Sigmoid colon (tissue), 7 donors: ENCODE data around the gene AEN. TPM values are rescaled to one million over a fixed set of nuclear protein-coding genes. Genes with fewer than 3 reads are reported as not detected.
A peak's percentile ranks its signal among the peaks of the same experiment; 100 is the strongest.

ENCODE experiments used
- DNase-seq: peaks from one replicate; pipeline ENCODE4 v3.0.0-alpha.2; 2019
- H3K27ac ChIP-seq, 4 donors: fragments of 200-600 bp; sonication (generic); one replicate each; pipeline ENCODE4 v1.5.1; 2016 to 2019; ENCODE audit warnings: mild to moderate bottlenecking in 1 of 4
- H3K27me3 ChIP-seq, 3 donors: fragments of 200-600 bp; sonication (generic); one replicate each; pipeline ENCODE4 v1.5.1; 2019; ENCODE audit warnings: mild to moderate bottlenecking in 1 of 3
- H3K36me3 ChIP-seq, 4 donors: fragments of 200-600 bp; sonication (generic); one replicate each; pipeline ENCODE4 v1.5.1; 2016 to 2019
- H3K4me1 ChIP-seq, 4 donors: fragments of 200-600 bp; sonication (generic); one replicate each; pipeline ENCODE4 v1.5.1; 2017 to 2019
- H3K4me3 ChIP-seq, 4 donors: fragments of 200-600 bp; sonication (generic); one replicate each; pipeline ENCODE4 v1.5.1; 2017 to 2019; ENCODE audit warnings: mild to moderate bottlenecking in 2 of 4, moderate library complexity in 1 of 4
- H3K9me3 ChIP-seq, 4 donors: fragments of 200-600 bp in 3 of 4; sonication (generic) in 3 of 4; one replicate each; pipeline versions ENCODE4 v1.5.1 to v1.6.1; 2013 to 2019
- EP300 ChIP-seq, 4 donors: sonication (generic); formaldehyde crosslinking; IDR thresholded peaks; one replicate each; pipeline ENCODE4 v1.6.1; 2017; ENCODE audit warnings: antibody characterized with exemption in 4 of 4
- POLR2A ChIP-seq, 2 donors: fragments of 450-650 bp; IDR thresholded peaks; one replicate each; pipeline ENCODE4 v1.6.1; 2016; ENCODE audit warnings: antibody characterized with exemption in 2 of 2, mild to moderate bottlenecking in 2 of 2, moderate library complexity in 2 of 2
- POLR2AphosphoS5 ChIP-seq, 4 donors: sonication (generic); formaldehyde crosslinking; IDR thresholded peaks; one replicate each; pipeline ENCODE4 v1.6.1; 2017; ENCODE audit warnings: antibody characterized with exemption in 4 of 4
- WGBS, 2 donors: extraction: QIAGEN DNeasy Blood & Tissue Kit; methylation state at CpG; one replicate each; pipeline ENCODE4 v1.1.7; 2013; 5-methylcytosine and 5-hydroxymethylcytosine counted together
- intact Hi-C: fragments of 100-400 bp; cut with DNase I; formaldehyde crosslinking; loops from one replicate; pipeline ENCODE4 v1.15.1; 2023
- polyA plus RNA-seq, 3 donors: library from polyadenylated mRNA; stranded (reverse); fragments of 200-250 nt; gene quantifications; one replicate each; pipeline ENCODE4 v1.2.3, GENCODE V29; 2013
- total RNA-seq, 4 donors: library from RNA; depleted of rRNA; stranded (reverse); fragments of >200 nt; gene quantifications; one replicate each; pipeline ENCODE4 v1.1.0, GENCODE V29; 2016
- TF ChIP-seq, protein P1 (sequence below), 4 experiments: fragments of 450-650 bp in 3 of 4; fragments of 200-600 bp in 1 of 4; IDR thresholded peaks; one replicate each; pipeline ENCODE4 v1.5.1; 2016 to 2019; ENCODE audit warnings: antibody characterized with exemption in 4 of 4, mild to moderate bottlenecking in 3 of 4, moderate library complexity in 2 of 4
- donor health status: healthy with polysubstance abuse.
- donor health status: Bipolar disorder and iron deficiency.
- donor health status: healthy.

The AEN gene
- total and polyA plus RNA-seq, 7 donors: 4.2 to 19.7 (median 8.8) TPM

DNA sequence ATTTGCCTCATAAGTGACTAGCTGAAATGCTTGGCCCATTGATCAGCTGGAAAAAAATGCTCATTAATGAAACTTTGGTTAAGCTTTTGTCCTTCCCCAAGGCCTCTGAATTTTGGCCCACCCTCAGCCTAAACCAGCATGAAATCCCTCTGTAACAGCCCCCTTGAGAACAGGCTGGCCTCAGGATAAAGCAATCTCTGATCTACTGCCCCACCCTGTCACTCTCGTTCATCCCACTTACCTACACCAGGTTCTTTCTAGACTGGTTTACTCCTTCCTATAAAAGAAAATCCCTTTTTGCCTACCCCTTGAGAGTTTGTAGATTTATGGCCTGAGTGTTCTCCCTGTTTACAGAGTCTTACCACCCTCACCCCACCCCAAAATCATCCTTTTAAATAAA, 3.4 kb upstream of the AEN start:
- Histone ChIP-seq H3K4me3 (no peak overlapping the region), H3K27me3 (no peaks in the 10 kb centered on the region), H3K4me1 (peaks cover 0 to 20% (median 18%) of the 10 kb centered on the region in 4 donors), H3K9me3 (no peaks in the 10 kb centered on the region), H3K27ac (no peak overlapping the region), H3K36me3 (no peaks in the 10 kb centered on the region)
- intact Hi-C loops: no loop called here
- DNase-seq: no peak
- TF ChIP-seq, protein P1, sequence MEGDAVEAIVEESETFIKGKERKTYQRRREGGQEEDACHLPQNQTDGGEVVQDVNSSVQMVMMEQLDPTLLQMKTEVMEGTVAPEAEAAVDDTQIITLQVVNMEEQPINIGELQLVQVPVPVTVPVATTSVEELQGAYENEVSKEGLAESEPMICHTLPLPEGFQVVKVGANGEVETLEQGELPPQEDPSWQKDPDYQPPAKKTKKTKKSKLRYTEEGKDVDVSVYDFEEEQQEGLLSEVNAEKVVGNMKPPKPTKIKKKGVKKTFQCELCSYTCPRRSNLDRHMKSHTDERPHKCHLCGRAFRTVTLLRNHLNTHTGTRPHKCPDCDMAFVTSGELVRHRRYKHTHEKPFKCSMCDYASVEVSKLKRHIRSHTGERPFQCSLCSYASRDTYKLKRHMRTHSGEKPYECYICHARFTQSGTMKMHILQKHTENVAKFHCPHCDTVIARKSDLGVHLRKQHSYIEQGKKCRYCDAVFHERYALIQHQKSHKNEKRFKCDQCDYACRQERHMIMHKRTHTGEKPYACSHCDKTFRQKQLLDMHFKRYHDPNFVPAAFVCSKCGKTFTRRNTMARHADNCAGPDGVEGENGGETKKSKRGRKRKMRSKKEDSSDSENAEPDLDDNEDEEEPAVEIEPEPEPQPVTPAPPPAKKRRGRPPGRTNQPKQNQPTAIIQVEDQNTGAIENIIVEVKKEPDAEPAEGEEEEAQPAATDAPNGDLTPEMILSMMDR (IDR thresholded peaks at IDR 0.05): no peak
- TF ChIP-seq POLR2A (IDR thresholded peaks at IDR 0.05) (no peak), POLR2AphosphoS5 (IDR thresholded peaks at IDR 0.05) (no peak), EP300 (IDR thresholded peaks at IDR 0.05) (no peak)
- WGBS, 2 donors: 27 to 57% methylated on average over 1 of the region's 1 CpG

DNA sequence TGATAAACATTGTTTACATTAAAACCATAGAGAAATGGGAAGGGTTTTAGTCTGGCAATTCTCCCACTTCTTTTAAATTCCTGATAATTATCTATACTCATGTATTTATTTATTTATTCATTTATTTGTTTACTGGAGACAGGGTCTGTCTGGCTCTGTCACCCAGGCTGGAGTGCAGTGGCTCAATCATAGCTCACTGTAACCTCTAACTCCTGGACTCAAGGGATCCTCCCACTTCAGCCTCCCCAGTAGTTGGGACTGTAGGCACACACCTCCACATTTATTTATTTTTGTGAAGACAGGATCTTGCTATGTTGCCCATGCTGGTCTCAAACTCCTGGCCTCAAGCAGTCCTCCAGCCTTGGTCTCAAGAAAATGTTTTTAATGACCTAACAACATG, 2.5 kb upstream of the AEN start:
- H3K27me3 ChIP-seq: no peaks in the 10 kb centered on the region
- no peaks in the 10 kb centered on the region for H3K9me3 ChIP-seq
- intact Hi-C loops: no loop called here
- no peak for DNase-seq
- TF ChIP-seq, protein P1 (IDR thresholded peaks at IDR 0.05): no peak
- TF ChIP-seq POLR2AphosphoS5 (IDR thresholded peaks at IDR 0.05): no peak
- TF ChIP-seq EP300 (IDR thresholded peaks at IDR 0.05): no peak
- TF ChIP-seq POLR2A (IDR thresholded peaks at IDR 0.05): no peak
- H3K4me1 ChIP-seq: peaks cover 0 to 29% (median 27%) of the 10 kb centered on the region in 4 donors
- H3K4me3 ChIP-seq: no peak overlapping the region
- no peaks in the 10 kb centered on the region for H3K36me3 ChIP-seq
- no peak overlapping the region for H3K27ac ChIP-seq

DNA sequence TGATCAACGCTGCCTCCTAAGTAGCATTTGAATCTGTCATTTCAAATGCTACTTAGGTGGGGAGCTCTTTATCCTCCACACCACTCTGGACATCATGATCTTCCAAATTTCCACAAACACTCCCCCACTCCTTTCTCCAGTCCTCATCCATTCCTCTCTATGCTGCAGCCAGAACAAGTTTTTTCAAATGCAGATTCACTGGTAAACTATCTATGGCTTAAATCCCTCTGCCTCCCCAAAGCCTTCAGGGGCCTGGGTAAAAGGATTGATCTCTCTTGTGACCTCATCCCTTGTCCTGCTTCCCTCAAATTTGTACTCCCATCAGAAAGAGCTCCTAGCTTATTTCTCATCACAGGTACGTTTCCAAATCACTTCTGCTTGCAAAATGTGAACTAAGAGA, 1.3 kb upstream of the AEN start:
- Histone ChIP-seq H3K4me3 (no peak overlapping the region), H3K27me3 (no peaks in the 10 kb centered on the region), H3K9me3 (no peaks in the 10 kb centered on the region), H3K36me3 (no peaks in the 10 kb centered on the region), H3K4me1 (peaks cover 0 to 40% (median 38%) of the 10 kb centered on the region in 4 donors), H3K27ac (no peak overlapping the region)
- no peak for TF ChIP-seq POLR2AphosphoS5 (IDR thresholded peaks at IDR 0.05)
- no peak for TF ChIP-seq EP300 (IDR thresholded peaks at IDR 0.05)
- TF ChIP-seq, protein P1 (IDR thresholded peaks at IDR 0.05): no peak
- TF ChIP-seq POLR2A (IDR thresholded peaks at IDR 0.05): no peak
- no peak for DNase-seq
- intact Hi-C loops: loop anchor here (2.0 to 5.0 kb wide), 3 partner anchors 72 to 278 kb away; partner anchors contain the start of genes DET1 and HAPLN3
- WGBS, 2 donors: 67 to 87% methylated on average over 2 of the region's 2 CpGs

DNA sequence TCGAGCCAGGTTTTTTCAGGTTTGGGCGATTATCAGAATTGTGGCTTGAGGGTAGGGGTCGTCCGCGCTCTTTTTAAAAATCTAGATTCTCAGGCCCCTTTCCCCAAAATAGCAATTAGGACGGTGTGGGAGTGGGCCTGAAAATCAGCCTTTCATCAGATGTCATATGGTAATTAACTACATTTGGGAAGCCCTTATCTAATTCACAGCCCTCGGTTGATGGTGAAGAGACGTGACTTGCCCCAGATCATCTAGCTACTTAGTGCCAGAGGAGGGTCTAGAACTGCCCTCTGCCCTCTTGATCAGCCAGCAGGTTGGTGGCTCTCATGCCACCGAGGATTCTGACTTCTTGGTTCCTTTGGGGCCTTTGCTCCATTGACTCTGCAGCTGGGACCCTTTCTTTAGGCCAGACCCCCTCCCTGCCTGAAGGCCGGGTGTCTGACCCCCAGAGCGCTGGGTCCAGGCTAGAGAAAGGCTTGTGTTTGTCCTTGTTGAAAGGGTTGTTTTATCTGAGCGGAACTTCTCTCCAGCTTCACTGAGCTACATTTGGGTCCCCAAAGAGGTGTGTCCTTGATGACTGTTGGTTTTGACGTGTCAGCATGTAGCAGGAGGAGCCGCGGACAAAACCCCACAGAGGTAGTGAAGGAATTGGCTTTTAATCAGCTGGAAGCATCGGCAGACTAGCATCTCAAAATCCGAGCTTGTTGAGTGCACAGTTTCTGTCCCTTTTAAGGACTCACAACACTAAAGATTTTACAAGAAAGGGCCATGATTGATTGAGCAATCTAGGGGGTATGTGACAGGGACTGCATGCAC, 857 bp downstream of the AEN start:
- intact Hi-C loops: loop anchor here (2.0 to 5.0 kb wide), 3 partner anchors 75 to 275 kb away; partner anchors contain the start of genes DET1 and HAPLN3
- Histone ChIP-seq H3K27ac (peak overlapping the region; percentile 82 to 93 (median 86)), H3K27me3 (no peaks in the 10 kb centered on the region), H3K4me1 (peaks cover 0 to 44% (median 41%) of the 10 kb centered on the region in 4 donors), H3K4me3 (peak overlapping the region; percentile 67 to 96 (median 94)), H3K36me3 (peaks cover 0 to 12% (median 1%) of the 10 kb centered on the region in 4 donors), H3K9me3 (no peaks in the 10 kb centered on the region)
- DNase-seq: peak; percentile 48
- no peak for TF ChIP-seq EP300 (IDR thresholded peaks at IDR 0.05)
- peak in 1 of 4 donors; percentile 22 for TF ChIP-seq POLR2AphosphoS5 (IDR thresholded peaks at IDR 0.05)
- 3 to 10% methylated on average over 17 of the region's 17 CpGs for WGBS, 2 donors

DNA sequence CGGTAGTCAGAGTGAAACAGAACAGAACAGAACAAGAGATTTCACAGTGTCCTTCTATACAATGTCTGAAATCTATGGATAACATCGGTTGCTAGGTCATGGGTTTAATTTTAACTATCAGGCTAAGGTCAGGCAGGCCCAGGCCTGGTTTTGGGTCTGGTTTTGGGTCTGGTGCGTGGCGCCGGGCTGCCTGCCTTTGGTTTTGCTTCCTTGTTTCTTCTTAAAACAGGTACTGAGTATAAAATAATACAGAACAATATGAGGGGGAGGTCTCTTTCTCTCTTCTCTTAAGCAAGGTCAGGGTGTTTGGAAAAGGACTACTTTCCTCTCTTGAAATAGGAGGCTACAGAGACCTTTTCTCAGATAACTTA, 1.4 kb downstream of the AEN start:
- Histone ChIP-seq H3K4me1 (peaks cover 0 to 44% (median 41%) of the 10 kb centered on the region in 4 donors), H3K36me3 (peaks cover 0 to 18% (median 2%) of the 10 kb centered on the region in 4 donors), H3K9me3 (no peaks in the 10 kb centered on the region), H3K27ac (peak overlapping the region; percentile 82 to 93 (median 86)), H3K27me3 (no peaks in the 10 kb centered on the region), H3K4me3 (peak overlapping the region in 3 of 4 donors; percentile 93 to 96 (median 95))
- TF ChIP-seq POLR2A (IDR thresholded peaks at IDR 0.05) (no peak), EP300 (IDR thresholded peaks at IDR 0.05) (no peak), POLR2AphosphoS5 (IDR thresholded peaks at IDR 0.05) (no peak)
- TF ChIP-seq, protein P1 (IDR thresholded peaks at IDR 0.05): no peak
- peak; percentile 13 for DNase-seq
- 43% methylated on average over 5 of the region's 5 CpGs for WGBS, 2 donors
- intact Hi-C loops: loop anchor here (5.0 kb wide), 2 partner anchors 75 to 275 kb away; partner anchors contain the start of genes DET1 and HAPLN3
